B cell (primary cell): ENCODE data around the gene LAMA3. TPM values are rescaled to one million over a fixed set of nuclear protein-coding genes. Genes with fewer than 3 reads are reported as not detected.
A peak's percentile ranks its signal among the peaks of the same experiment; 100 is the strongest.

Source experiments
- ATAC-seq: fragments of 200-7000 bp; cut with Tn5 transposase; one replicate; pipeline ENCODE4 v1.10.0; 2021; ENCODE audit warnings: low read depth, mild to moderate bottlenecking, moderate number of reproducible peaks, moderate library complexity
- CTCF ChIA-PET: fragments of 350-600 bp; sonication (Branson Sonifier 250); formaldehyde crosslinking; loops from one replicate; lab custom pipeline; 2021; ENCODE audit warnings: antibody characterized with exemption, inconsistent platforms; lab: Charles Lee
- POLR2A ChIA-PET: fragments of 350-600 bp; sonication (Branson Sonifier 250); formaldehyde crosslinking; loops from one replicate; lab custom pipeline; 2021; ENCODE audit warnings: antibody characterized with exemption; lab: Charles Lee
- DNase-seq: peaks from one replicate; pipeline ENCODE4 v3.0.0; 2013
- H2AFZ ChIP-seq: 2 replicates; pipeline ENCODE4 v1.6.1; 2012; ENCODE audit warnings: mild to moderate bottlenecking, low read depth, low read length; ENCODE audit not compliant: insufficient read depth, poor library complexity, severe bottlenecking
- H3K27ac ChIP-seq, 2 donors: 1 replicate in 1 of 2; 2 replicates in 1 of 2; pipeline ENCODE4 v1.5.1; 2012 to 2013; ENCODE audit warnings: low read length in 2 of 2, mild to moderate bottlenecking in 2 of 2, moderate library complexity in 1 of 2
- H3K27me3 ChIP-seq, 4 experiments: fragments of 200-600 bp in 1 of 4; sonication (generic) in 1 of 4; replicated peaks in 1 of 4; 1 replicate in 2 of 4; 2 replicates in 2 of 4; pipeline versions ENCODE4 v1.6.1 to v1.7.0; 2013 to 2016; ENCODE audit warnings: low read length in 3 of 4, mild to moderate bottlenecking in 2 of 4, mixed read lengths in 1 of 4, moderate library complexity in 1 of 4; ENCODE audit not compliant: insufficient read depth in 4 of 4, control insufficient read depth in 3 of 4; ENCODE audit errors: control extremely low read depth in 1 of 4
- H3K36me3 ChIP-seq, 2 experiments: replicated peaks in 1 of 2; 1 replicate in 1 of 2; 2 replicates in 1 of 2; pipeline versions ENCODE4 v1.6.1 to v1.7.1; 2013; ENCODE audit warnings: low read length in 1 of 2; ENCODE audit not compliant: insufficient read depth in 2 of 2, control insufficient read depth in 1 of 2; ENCODE audit errors: control extremely low read depth in 1 of 2, extremely low read depth in 1 of 2
- H3K4me1 ChIP-seq, 2 donors: fragments of 200-600 bp in 1 of 2; sonication (generic) in 1 of 2; 1 replicate in 1 of 2; 2 replicates in 1 of 2; pipeline versions ENCODE4 v1.5.1 to v1.6.1; 2013 to 2017; ENCODE audit warnings: low read length in 2 of 2; ENCODE audit not compliant: control insufficient read depth in 2 of 2, insufficient read depth in 2 of 2
- H3K4me2 ChIP-seq: replicated peaks from 2 replicates; pipeline ENCODE3; 2012; ENCODE audit warnings: mild to moderate bottlenecking, low read depth, low read length; ENCODE audit not compliant: poor library complexity, severe bottlenecking
- H3K4me3 ChIP-seq, 5 experiments: fragments of 200-600 bp in 1 of 5; sonication (generic) in 1 of 5; 1 replicate in 3 of 5; 2 replicates in 2 of 5; pipeline versions ENCODE4 v1.5.1 to v1.7.0; 2011 to 2016; ENCODE audit warnings: low read length in 4 of 5, mild to moderate bottlenecking in 4 of 5, low read depth in 2 of 5, control low read depth in 1 of 5, moderate library complexity in 1 of 5; ENCODE audit not compliant: insufficient read depth in 1 of 5; ENCODE audit errors: control extremely low read depth in 1 of 5, extremely low read depth in 1 of 5
- H3K79me2 ChIP-seq: fragments of 200-600 bp; sonication (generic); one replicate; pipeline ENCODE4 v1.6.0; 2016; ENCODE audit warnings: low read length; ENCODE audit not compliant: control insufficient read depth, insufficient read depth
- H3K9ac ChIP-seq: fragments of 200-600 bp; sonication (generic); 2 replicates; pipeline ENCODE4 v1.6.1; 2017; ENCODE audit warnings: mild to moderate bottlenecking, low read length, moderate library complexity
- H3K9me3 ChIP-seq, 3 donors: one replicate each; pipeline versions ENCODE4 v1.6.1 to v1.7.1; 2013; ENCODE audit warnings: low read length in 2 of 3; ENCODE audit not compliant: control insufficient read depth in 2 of 3, insufficient read depth in 1 of 3; ENCODE audit errors: control extremely low read depth in 1 of 3
- H4K20me1 ChIP-seq: 2 replicates; pipeline ENCODE4 v1.6.0; 2012; ENCODE audit warnings: mild to moderate bottlenecking, low read length; ENCODE audit not compliant: insufficient read depth, control insufficient read depth, poor library complexity, severe bottlenecking
- H3K27ac Mint-ChIP-seq: one replicate; pipeline ENCODE4 v1.8.0; 2021; ENCODE audit warnings: mixed read lengths
- H3K27me3 Mint-ChIP-seq: one replicate; pipeline ENCODE4 v1.8.0; 2021; ENCODE audit warnings: mixed read lengths
- H3K4me1 Mint-ChIP-seq: one replicate; pipeline ENCODE4 v1.8.0; 2021; ENCODE audit warnings: mixed read lengths
- H3K4me3 Mint-ChIP-seq: one replicate; pipeline ENCODE4 v1.8.0; 2021; ENCODE audit warnings: mixed read lengths
- H3K9me3 Mint-ChIP-seq: one replicate; pipeline ENCODE4 v1.8.0; 2022; ENCODE audit warnings: mixed read lengths; ENCODE audit not compliant: insufficient read depth
- CTCF ChIP-seq: fragments of 200-600 bp; IDR thresholded peaks from one replicate; pipeline ENCODE4 v1.8.0; 2022; ENCODE audit warnings: antibody characterized with exemption, mild to moderate bottlenecking
- EZH2 ChIP-seq: IDR thresholded peaks from 2 replicates; pipeline ENCODE4 v1.6.1; 2012; ENCODE audit warnings: borderline replicate concordance, low read depth, mild to moderate bottlenecking, moderate library complexity, low read length; ENCODE audit not compliant: insufficient read depth, poor library complexity, severe bottlenecking
- WGBS: methylation state at CpG from one replicate; pipeline ENCODE4 v1.1.5; 2013; ENCODE audit warnings: missing lambda C conversion rate; ENCODE audit not compliant: insufficient coverage; 5-methylcytosine and 5-hydroxymethylcytosine counted together
- intact Hi-C: fragments of 100-400 bp; cut with micrococcal nuclease; formaldehyde crosslinking; loops from one replicate; pipeline ENCODE4 v1.10.0; 2022
- polyA plus RNA-seq: library from polyadenylated mRNA; depleted of rRNA; stranded (reverse); fragments of >200 nt; gene quantifications from 2 replicates; pipeline ENCODE4 v1.2.3, GENCODE V29; 2012
- total RNA-seq, 2 donors: library from RNA; stranded (reverse); fragments of 120-200 nt in 1 of 2; gene quantifications; 1 replicate in 1 of 2; 2 replicates in 1 of 2; pipeline versions ENCODE4 v1.2.3 to v1.2.4, GENCODE V29; 2013 to 2022

The LAMA3 gene
- total and polyA plus RNA-seq, 2 donors (not counting 1 experiment from before 2014, with no cell fraction given) = 0.03 to 0.32 TPM

GRCh38 chr18:23658285-23658684, 31.0 kb upstream of the LAMA3 start:
- ATAC-seq (no peak), DNase-seq (no peak)
- ChIA-PET CTCF (no interaction called here), POLR2A (no interaction called here)
- peaks cover 12% of the 10 kb centered on the region for H3K4me1 Mint-ChIP-seq
- H3K9ac ChIP-seq = no peak overlapping the region
- H3K36me3 ChIP-seq = no peaks in the 10 kb centered on the region
- no peak overlapping the region for H3K4me2 ChIP-seq
- H2AFZ ChIP-seq = no peak overlapping the region
- H4K20me1 ChIP-seq = no peaks in the 10 kb centered on the region
- 81% methylated on average over 3 of the region's 5 CpGs for WGBS
- no peak overlapping the region for H3K27ac ChIP-seq
- H3K9me3 ChIP-seq = no peaks in the 10 kb centered on the region
- no peaks in the 10 kb centered on the region for H3K9me3 Mint-ChIP-seq
- intact Hi-C loops = no loop called here
- H3K27me3 Mint-ChIP-seq = peaks cover 53% of the 10 kb centered on the region
- H3K4me3 Mint-ChIP-seq = no peak overlapping the region
- H3K27me3 ChIP-seq = peaks cover 0 to 27% (median 22%) of the 10 kb centered on the region in 4 experiments
- H3K27ac Mint-ChIP-seq = no peak overlapping the region
- H3K4me3 ChIP-seq = no peak overlapping the region
- H3K4me1 ChIP-seq = peaks cover 15 to 19% of the 10 kb centered on the region in 2 donors
- no peaks in the 10 kb centered on the region for H3K79me2 ChIP-seq
- TF ChIP-seq EZH2 = no peak
- no peak for TF ChIP-seq CTCF

GRCh38 chr18:23661735-23662308, 27.4 kb upstream of the LAMA3 start:
- TF ChIP-seq EZH2 (no peak), CTCF (no peak)
- WGBS = 66% methylated on average over 4 of the region's 9 CpGs
- no peak overlapping the region for H3K27ac ChIP-seq
- no peaks in the 10 kb centered on the region for H3K79me2 ChIP-seq
- H3K9me3 Mint-ChIP-seq = no peaks in the 10 kb centered on the region
- no peak for ATAC-seq
- H3K27me3 ChIP-seq = peaks cover 0 to 29% (median 23%) of the 10 kb centered on the region in 4 experiments
- peaks cover 14% of the 10 kb centered on the region for H3K4me1 Mint-ChIP-seq
- ChIA-PET CTCF (no interaction called here), POLR2A (no interaction called here)
- peak overlapping the region; percentile 60 for H3K4me3 Mint-ChIP-seq
- peaks cover 56% of the 10 kb centered on the region for H3K27me3 Mint-ChIP-seq
- no peaks in the 10 kb centered on the region for H4K20me1 ChIP-seq
- intact Hi-C loops = no loop called here
- peak overlapping the region; percentile 79 for H3K4me2 ChIP-seq
- H3K4me1 ChIP-seq = peaks cover 15 to 21% of the 10 kb centered on the region in 2 donors
- H2AFZ ChIP-seq = peak overlapping the region; percentile 2
- H3K36me3 ChIP-seq = no peaks in the 10 kb centered on the region
- H3K27ac Mint-ChIP-seq = peak overlapping the region; percentile 35
- no peak for DNase-seq
- no peaks in the 10 kb centered on the region for H3K9me3 ChIP-seq
- H3K4me3 ChIP-seq = peak overlapping the region in 4 of 5 experiments; percentile 5 to 50 (median 37)
- H3K9ac ChIP-seq = peak overlapping the region; percentile 53
